ENCODE results near the gene MATN1. TPM values are rescaled to one million over a fixed set of nuclear protein-coding genes. Genes with fewer than 3 reads are reported as not detected.

MATN1 gene
- total RNA-seq, 1 donor from 2014 or later, result 0.22 TPM

DNA sequence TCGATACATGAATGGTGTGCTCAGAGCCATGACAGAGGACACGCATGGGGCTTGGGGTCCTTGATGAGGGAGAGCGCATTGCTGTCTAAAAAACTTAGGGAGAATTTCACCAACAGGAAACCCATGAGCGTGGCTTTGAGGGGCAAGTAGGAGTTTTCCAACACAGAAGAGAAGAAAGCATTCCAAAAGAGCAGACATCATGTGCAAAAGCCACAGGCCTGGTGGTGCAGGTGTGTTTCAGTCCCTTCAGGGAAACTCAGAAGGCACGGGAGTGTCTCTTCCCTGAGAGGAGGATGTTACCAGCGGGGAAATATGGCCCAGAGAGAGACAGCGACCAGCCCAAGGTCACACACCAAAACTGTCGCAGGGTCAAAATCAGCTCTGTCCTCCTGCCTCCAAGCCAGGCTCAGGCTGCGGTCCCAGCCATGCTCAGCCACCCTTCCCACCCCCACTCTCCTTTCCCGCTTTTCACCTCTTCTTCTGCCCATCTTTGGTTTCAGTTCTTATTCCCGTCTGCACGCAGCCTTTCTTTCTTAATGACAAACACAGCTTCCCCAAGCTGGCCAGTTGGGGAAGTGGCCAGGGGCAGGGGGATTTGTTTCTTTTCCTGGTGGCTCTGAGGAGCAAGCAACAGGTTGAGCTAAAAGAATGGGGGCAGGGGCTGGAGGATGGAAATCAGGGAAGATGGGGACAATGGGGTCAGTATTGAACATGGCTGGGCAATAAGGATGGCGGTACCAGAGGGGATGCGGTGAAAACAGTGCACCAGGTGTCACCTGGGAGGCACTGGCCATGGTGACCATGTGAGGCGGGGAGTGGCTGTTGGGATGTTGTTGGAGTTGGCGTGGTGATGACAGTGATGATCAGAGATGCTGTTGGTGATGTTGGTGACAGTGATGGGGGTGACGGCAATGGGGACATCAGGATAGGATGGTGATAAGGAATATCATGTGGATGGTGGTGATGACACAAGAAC, 23.9 kb upstream of the MATN1 start:
- H3K27ac Mint-ChIP-seq (ENCODE audit: unreplicated experiment), result peak overlapping the region; percentile 89
- peaks cover 8% of the 10 kb centered on the region for H3K27me3 Mint-ChIP-seq (ENCODE audit: unreplicated experiment)
- TF ChIP-seq, protein P1, sequence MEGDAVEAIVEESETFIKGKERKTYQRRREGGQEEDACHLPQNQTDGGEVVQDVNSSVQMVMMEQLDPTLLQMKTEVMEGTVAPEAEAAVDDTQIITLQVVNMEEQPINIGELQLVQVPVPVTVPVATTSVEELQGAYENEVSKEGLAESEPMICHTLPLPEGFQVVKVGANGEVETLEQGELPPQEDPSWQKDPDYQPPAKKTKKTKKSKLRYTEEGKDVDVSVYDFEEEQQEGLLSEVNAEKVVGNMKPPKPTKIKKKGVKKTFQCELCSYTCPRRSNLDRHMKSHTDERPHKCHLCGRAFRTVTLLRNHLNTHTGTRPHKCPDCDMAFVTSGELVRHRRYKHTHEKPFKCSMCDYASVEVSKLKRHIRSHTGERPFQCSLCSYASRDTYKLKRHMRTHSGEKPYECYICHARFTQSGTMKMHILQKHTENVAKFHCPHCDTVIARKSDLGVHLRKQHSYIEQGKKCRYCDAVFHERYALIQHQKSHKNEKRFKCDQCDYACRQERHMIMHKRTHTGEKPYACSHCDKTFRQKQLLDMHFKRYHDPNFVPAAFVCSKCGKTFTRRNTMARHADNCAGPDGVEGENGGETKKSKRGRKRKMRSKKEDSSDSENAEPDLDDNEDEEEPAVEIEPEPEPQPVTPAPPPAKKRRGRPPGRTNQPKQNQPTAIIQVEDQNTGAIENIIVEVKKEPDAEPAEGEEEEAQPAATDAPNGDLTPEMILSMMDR (IDR thresholded peaks at IDR 0.05; ENCODE audit: partially characterized antibody, unreplicated experiment), result no peak
- peaks cover 6% of the 10 kb centered on the region for H3K9me3 Mint-ChIP-seq (ENCODE audit: unreplicated experiment)
- peaks cover 29% of the 10 kb centered on the region for H3K4me1 Mint-ChIP-seq (ENCODE audit: low read depth, unreplicated experiment)
- H3K4me3 Mint-ChIP-seq (ENCODE audit: unreplicated experiment), result peak overlapping the region; percentile 35
- no peaks in the 10 kb centered on the region for H3K36me3 Mint-ChIP-seq (ENCODE audit: unreplicated experiment)
- DNase-seq, result no peak

DNA sequence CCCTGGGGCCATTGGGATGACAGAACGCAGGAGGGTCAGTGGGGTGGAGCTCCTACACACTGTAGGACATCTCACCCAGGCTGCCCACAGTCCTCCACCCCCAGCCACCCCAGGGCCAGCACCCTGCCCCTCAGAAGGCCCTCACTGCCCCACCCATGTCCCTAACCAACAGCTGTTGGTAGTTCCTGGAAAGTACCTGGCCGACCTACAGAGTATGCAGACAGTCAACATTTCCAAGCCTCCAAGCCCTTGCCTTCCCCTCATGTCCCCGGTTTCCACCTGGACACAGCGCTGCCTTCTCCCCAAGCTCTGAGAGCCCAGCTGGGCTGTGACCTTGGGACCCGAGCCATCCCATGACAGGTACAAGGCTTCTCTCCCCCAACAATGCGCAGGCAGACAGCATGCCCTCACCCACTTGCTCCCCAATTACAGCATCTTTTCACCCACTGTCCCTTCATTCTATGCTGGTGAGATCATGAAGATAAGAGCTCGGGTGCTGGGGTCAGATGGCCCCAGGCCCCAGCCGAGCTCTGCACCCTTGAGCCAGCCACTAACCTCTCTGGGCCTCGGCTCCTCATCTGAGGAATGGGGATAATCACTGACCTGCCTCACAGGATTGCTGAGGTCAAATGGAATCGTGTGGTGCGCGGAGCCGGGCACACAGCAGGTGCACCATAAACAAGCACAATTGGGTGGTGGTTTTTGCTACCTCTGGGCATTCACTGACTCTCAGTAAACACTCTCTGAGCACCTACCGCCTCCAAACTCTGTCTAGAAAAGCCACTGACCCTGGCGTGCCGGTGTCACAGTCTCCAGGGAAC, 23.0 kb upstream of the MATN1 start:
- peaks cover 6% of the 10 kb centered on the region for H3K9me3 Mint-ChIP-seq (ENCODE audit: unreplicated experiment)
- no peak overlapping the region for H3K4me3 Mint-ChIP-seq (ENCODE audit: unreplicated experiment)

DNA sequence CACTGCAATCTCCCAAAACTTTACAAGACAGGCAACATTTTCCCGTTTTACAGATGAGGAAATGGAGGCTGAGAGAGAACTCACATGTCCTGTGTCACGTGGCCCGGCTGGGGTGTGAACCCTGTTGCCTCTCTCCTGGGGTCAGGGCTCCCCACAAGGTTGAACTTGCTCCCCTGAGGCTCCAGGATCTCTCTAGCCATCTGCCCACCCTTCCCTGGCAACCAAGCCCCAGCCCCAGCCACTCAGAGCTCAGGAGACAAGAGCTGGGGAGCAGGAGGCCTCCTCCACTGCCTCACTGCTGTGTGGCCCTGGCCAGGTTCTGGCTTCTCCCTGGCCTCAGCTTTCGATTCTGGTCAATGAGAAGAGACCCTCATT, 22.4 kb upstream of the MATN1 start:
- H3K9me3 Mint-ChIP-seq (ENCODE audit: unreplicated experiment), result peaks cover 6% of the 10 kb centered on the region
- TF ChIP-seq, protein P1 (IDR thresholded peaks at IDR 0.05; ENCODE audit: partially characterized antibody, unreplicated experiment), result no peak
- DNase-seq, result no peak
- H3K4me1 Mint-ChIP-seq (ENCODE audit: low read depth, unreplicated experiment), result peaks cover 41% of the 10 kb centered on the region
- H3K36me3 Mint-ChIP-seq (ENCODE audit: unreplicated experiment), result peaks cover 4% of the 10 kb centered on the region
- no peak overlapping the region for H3K4me3 Mint-ChIP-seq (ENCODE audit: unreplicated experiment)
- H3K27ac Mint-ChIP-seq (ENCODE audit: unreplicated experiment), result no peak overlapping the region
- peaks cover 8% of the 10 kb centered on the region for H3K27me3 Mint-ChIP-seq (ENCODE audit: unreplicated experiment)

More for the DNA sequence above, 23.0 kb upstream of the MATN1 start:
- DNase-seq, result no peak
- peak overlapping the region; percentile 55 for H3K27ac Mint-ChIP-seq (ENCODE audit: unreplicated experiment)
- peaks cover 35% of the 10 kb centered on the region for H3K4me1 Mint-ChIP-seq (ENCODE audit: low read depth, unreplicated experiment)
- no peaks in the 10 kb centered on the region for H3K36me3 Mint-ChIP-seq (ENCODE audit: unreplicated experiment)
- peaks cover 8% of the 10 kb centered on the region for H3K27me3 Mint-ChIP-seq (ENCODE audit: unreplicated experiment)
- TF ChIP-seq, protein P1 (IDR thresholded peaks at IDR 0.05; ENCODE audit: partially characterized antibody, unreplicated experiment), result no peak

DNA sequence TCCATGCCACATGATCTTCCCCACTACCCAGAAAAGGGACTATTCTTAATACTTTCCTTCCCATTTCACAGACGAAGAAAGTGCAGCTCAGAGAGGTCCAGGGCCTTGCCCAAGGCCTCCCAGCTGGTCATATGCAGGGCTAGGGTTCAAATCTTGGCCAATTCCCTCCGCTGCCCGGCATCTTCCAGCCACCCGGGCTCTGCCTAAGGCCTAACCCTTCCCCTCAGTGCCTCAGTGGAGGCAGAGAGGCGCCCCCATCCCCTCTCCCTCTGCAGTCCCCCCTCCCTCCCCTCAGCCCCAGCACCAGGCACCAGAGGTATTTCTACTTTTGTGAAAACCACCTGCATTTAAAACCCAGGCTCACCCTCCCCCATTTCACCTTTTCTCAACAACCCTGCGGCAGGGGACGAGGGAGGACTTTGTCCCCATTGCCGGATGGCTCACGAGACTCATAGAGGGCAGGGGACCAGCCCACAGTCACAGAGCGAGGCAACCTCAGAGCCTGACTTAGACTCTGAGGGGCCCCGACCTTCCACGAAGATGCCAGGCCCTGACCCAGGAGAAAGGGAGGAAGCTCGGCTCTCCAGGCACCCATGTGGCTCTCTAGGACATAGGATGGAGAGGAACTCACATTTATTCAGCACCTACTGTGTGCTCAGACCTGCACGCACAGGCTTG, 21.9 kb upstream of the MATN1 start:
- peaks cover 8% of the 10 kb centered on the region for H3K27me3 Mint-ChIP-seq (ENCODE audit: unreplicated experiment)
- no peak for DNase-seq
- H3K9me3 Mint-ChIP-seq (ENCODE audit: unreplicated experiment), result peaks cover 6% of the 10 kb centered on the region
- H3K4me3 Mint-ChIP-seq (ENCODE audit: unreplicated experiment), result no peak overlapping the region
- TF ChIP-seq, protein P1 (IDR thresholded peaks at IDR 0.05; ENCODE audit: partially characterized antibody, unreplicated experiment), result no peak
- no peak overlapping the region for H3K27ac Mint-ChIP-seq (ENCODE audit: unreplicated experiment)
- peaks cover 4% of the 10 kb centered on the region for H3K36me3 Mint-ChIP-seq (ENCODE audit: unreplicated experiment)
- H3K4me1 Mint-ChIP-seq (ENCODE audit: low read depth, unreplicated experiment), result peaks cover 41% of the 10 kb centered on the region

Measured in glutamatergic neuron (in vitro differentiated cells).